Amygdala (tissue), 56 donors: ENCODE data around the gene HLA-A.
"Not testable (repeated sequence)": the region's sequence is repeated elsewhere in the genome, so short reads cannot be mapped to it uniquely, and the experiment has no call there.

Experiments used
- DNase-seq, 56 donors: peaks; one replicate each; lab custom pipeline; 2025; lab: John Stamatoyannopoulos, UW

Gene HLA-A

GRCh38 chr6:29958046-29958445 is 15.7 kb downstream of the HLA-A start:
- no peak for DNase-seq

GRCh38 chr6:29958921-29959320 is 16.6 kb downstream of the HLA-A start:
- DNase-seq = no peak

GRCh38 chr6:29959467-29959866 is 17.1 kb downstream of the HLA-A start:
- no peak for DNase-seq

GRCh38 chr6:29961966-29962365 is 19.6 kb downstream of the HLA-A start:
- DNase-seq = no peak

GRCh38 chr6:29963697-29964096 is 21.4 kb downstream of the HLA-A start:
- DNase-seq = not testable (repeated sequence)

- DNase-seq = no peak
These were observed 22.2 kb downstream of the HLA-A start for GRCh38 chr6:29964518-29964886.

GRCh38 chr6:29964887-29965562 is 22.7 kb downstream of the HLA-A start:
- peak in 38 of 56 donors; percentile 5 to 62 (median 26) for DNase-seq

GRCh38 chr6:29965563-29965872 is 23.2 kb downstream of the HLA-A start:
- DNase-seq = no peak

GRCh38 chr6:29965873-29966601 is 23.7 kb downstream of the HLA-A start:
- DNase-seq = peak in 52 of 56 donors; percentile 6 to 86 (median 56)

- DNase-seq = peak in 1 of 56 donors; percentile 12
These were observed 25.2 kb downstream of the HLA-A start for GRCh38 chr6:29967379-29968010.

- DNase-seq = no peak
These were observed 25.8 kb downstream of the HLA-A start for GRCh38 chr6:29968130-29968529.

- no peak for DNase-seq
These were observed 26.6 kb downstream of the HLA-A start for GRCh38 chr6:29968905-29969304.

- DNase-seq = no peak
These were observed 28.4 kb downstream of the HLA-A start for GRCh38 chr6:29970711-29971110.

- DNase-seq = peak in 2 of 56 donors; percentile 7 to 12
These were observed 32.7 kb downstream of the HLA-A start for GRCh38 chr6:29974901-29975560.

GRCh38 chr6:29975561-29975907 is 33.2 kb downstream of the HLA-A start:
- DNase-seq = no peak

- no peak for DNase-seq
These were observed 33.9 kb downstream of the HLA-A start for GRCh38 chr6:29976253-29976587.

GRCh38 chr6:29976588-29977424 is 34.5 kb downstream of the HLA-A start:
- DNase-seq = peak in 41 of 56 donors; percentile 7 to 73 (median 34)

GRCh38 chr6:29977425-29977727 is 35.0 kb downstream of the HLA-A start:
- no peak for DNase-seq

- DNase-seq = not testable (repeated sequence)
These were observed 37.7 kb downstream of the HLA-A start for GRCh38 chr6:29980013-29980412.

- no peak for DNase-seq
These were observed 38.2 kb downstream of the HLA-A start for GRCh38 chr6:29980511-29980910.
